MCF 10A (cell line): Measurements from ENCODE around the gene AKT1S1. TPM values are rescaled to one million over a fixed set of nuclear protein-coding genes. Genes with fewer than 3 reads are reported as not detected.

Experiments used
- BruUV-seq: library from RNA; stranded (reverse); fragments of 400-500 nt; replicated peaks from 2 replicates; lab custom pipeline; 2021; lab: Mats Ljungman, UMichigan
- CTCF ChIA-PET: fragments of 300-600 bp; sonication (Branson Sonifier 250); formaldehyde crosslinking; extraction: SDS; loops from one replicate; lab custom pipeline; 2021; ENCODE audit warnings: antibody characterized with exemption, inconsistent platforms; lab: Yijun Ruan, JAX
- POLR2A ChIA-PET: fragments of 300-600, 350-650 bp; sonication (Branson Sonifier 250); formaldehyde crosslinking; extraction: SDS; loops from one replicate; lab custom pipeline; 2020; ENCODE audit warnings: antibody characterized with exemption, inconsistent platforms; lab: Yijun Ruan, JAX
- DNase-seq: peaks from one replicate; pipeline ENCODE4 v3.0.0-alpha.2; 2018; ENCODE audit not compliant: unreplicated experiment
- H3K27ac Mint-ChIP-seq: one replicate; pipeline ENCODE4 v1.8.0; 2022; ENCODE audit warnings: mild to moderate bottlenecking, low read depth, mixed read lengths; ENCODE audit not compliant: unreplicated experiment
- H3K27me3 Mint-ChIP-seq: one replicate; pipeline ENCODE4 v1.8.0; 2022; ENCODE audit warnings: mixed read lengths; ENCODE audit not compliant: insufficient read depth, unreplicated experiment
- H3K36me3 Mint-ChIP-seq: one replicate; pipeline ENCODE4 v1.8.0; 2022; ENCODE audit warnings: mild to moderate bottlenecking, moderate library complexity, mixed read lengths; ENCODE audit not compliant: insufficient read depth, unreplicated experiment
- H3K4me1 Mint-ChIP-seq: one replicate; pipeline ENCODE4 v1.8.0; 2022; ENCODE audit warnings: mixed read lengths; ENCODE audit not compliant: insufficient read depth, unreplicated experiment
- H3K4me3 Mint-ChIP-seq: one replicate; pipeline ENCODE4 v1.8.0; 2022; ENCODE audit warnings: mild to moderate bottlenecking, moderate library complexity, mixed read lengths; ENCODE audit not compliant: unreplicated experiment
- H3K9me3 Mint-ChIP-seq: one replicate; pipeline ENCODE4 v1.8.0; 2022; ENCODE audit warnings: mixed read lengths; ENCODE audit not compliant: unreplicated experiment
- CTCF ChIP-seq: fragments of 200-600 bp; IDR thresholded peaks from one replicate; pipeline ENCODE4 v1.8.0; 2022; ENCODE audit warnings: antibody characterized with exemption, mild to moderate bottlenecking; ENCODE audit not compliant: unreplicated experiment
- intact Hi-C: fragments of 100-400 bp; cut with micrococcal nuclease; formaldehyde crosslinking; loops from 2 replicates; pipeline ENCODE4 v1.14.1; 2022
- total RNA-seq: library from RNA; stranded (reverse); gene quantifications from 2 replicates; pipeline ENCODE4 v1.2.3, GENCODE V29; 2022

Gene AKT1S1
- total RNA-seq, 1 experiment from 2014 or later: 74.7 TPM

DNA sequence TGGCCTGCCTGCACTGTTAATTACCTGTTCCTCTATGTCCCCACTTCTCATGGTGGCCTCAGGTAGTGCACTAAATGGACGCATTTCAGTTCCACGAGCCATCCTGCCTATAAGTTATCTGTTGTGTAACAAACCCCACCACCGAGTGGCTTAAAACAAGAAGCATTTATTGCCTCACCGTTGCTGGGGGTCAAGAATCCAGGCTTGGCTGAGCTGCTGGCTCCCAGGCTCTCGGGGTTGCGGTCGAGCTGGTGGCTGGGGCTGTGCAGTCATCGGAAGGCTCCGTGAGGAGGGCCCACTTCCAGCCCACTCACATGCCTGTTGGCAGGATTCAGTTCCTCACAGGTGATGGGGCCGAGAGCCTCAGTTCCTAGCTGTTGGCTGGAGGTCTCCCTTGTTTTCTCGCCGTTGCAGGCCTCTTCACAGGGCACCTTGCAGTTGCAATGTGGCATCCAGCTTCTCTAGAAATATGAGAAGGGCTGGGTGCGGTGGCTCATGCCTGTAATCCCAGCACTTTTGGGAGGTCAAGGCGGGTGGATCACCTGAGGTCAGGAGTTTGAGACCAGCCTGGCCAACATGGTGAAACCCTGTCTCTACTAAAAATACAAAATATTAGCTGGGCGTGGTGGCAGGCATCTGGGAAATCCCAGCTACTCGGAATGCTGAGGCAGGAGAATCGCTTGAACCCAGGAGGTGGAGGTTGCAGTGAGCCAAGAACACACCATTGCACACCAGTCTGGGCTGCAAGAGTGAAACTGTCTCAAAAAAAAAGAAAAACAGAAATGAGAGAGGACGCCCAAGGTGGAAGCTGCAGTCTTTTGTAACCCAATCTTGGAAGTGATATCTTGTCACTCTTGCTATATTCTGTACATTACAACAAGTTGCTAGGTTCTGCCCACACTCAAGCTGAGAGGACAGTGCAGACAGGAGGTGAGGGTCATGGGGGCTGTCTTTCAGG, 32.7 kb downstream of the AKT1S1 start:
- H3K9me3 Mint-ChIP-seq: peaks cover 6% of the 10 kb centered on the region
- H3K27ac Mint-ChIP-seq: no peak overlapping the region
- TF ChIP-seq CTCF: no peak
- ChIA-PET POLR2A (interaction anchor here (0.7 kb wide), 1 partner anchor 206 kb away, joined by 3 read pairs; no protein-coding TSS in a partner anchor), CTCF (interaction anchor here (0.7 to 1.2 kb wide), 3 partner anchors 21 to 43 kb away, joined by 3 read pairs; no protein-coding TSS in a partner anchor)
- H3K27me3 Mint-ChIP-seq: no peaks in the 10 kb centered on the region
- no peak for DNase-seq
- peaks cover 14% of the 10 kb centered on the region for H3K4me1 Mint-ChIP-seq
- intact Hi-C loops: no loop called here
- H3K36me3 Mint-ChIP-seq: peaks cover 18% of the 10 kb centered on the region
- no peak overlapping the region for H3K4me3 Mint-ChIP-seq
- no TSS peak for BruUV-seq

DNA sequence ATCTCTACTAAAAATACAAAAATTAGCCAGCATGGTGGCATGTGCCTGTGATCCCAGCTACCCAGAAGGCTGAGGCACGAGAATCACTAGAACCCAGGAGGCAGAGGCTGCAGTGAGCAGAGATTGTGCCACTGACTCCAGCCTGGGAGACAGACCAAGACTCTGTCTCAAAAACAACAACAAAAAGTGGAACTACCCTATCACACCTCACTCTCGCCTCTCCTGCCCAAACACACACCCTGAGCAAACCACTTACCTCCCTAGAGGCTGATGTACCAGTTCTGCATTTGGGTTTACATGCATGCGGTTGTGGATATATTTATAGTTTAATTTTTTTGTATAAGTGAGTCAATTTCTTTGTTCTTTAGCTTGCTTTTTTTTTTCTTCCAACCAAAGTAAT, 33.9 kb downstream of the AKT1S1 start:
- POLR2A ChIA-PET: interaction anchor here (0.7 kb wide), 1 partner anchor 24 kb away, joined by 3 read pairs; no protein-coding TSS in a partner anchor
- no TSS peak for BruUV-seq
- H3K27ac Mint-ChIP-seq: no peak overlapping the region

GRCh38 chr19:49840736-49841249, 36.4 kb downstream of the AKT1S1 start:
- Mint-ChIP-seq H3K36me3 (peaks cover 44% of the 10 kb centered on the region), H3K9me3 (no peaks in the 10 kb centered on the region), H3K27me3 (no peaks in the 10 kb centered on the region), H3K27ac (peak overlapping the region; percentile 57), H3K4me3 (no peak overlapping the region), H3K4me1 (peaks cover 4% of the 10 kb centered on the region)
- no TSS peak for BruUV-seq
- CTCF ChIA-PET: interaction anchor here (0.6 kb wide), 1 partner anchor 488 kb away, joined by 4 read pairs; no protein-coding TSS in a partner anchor
- POLR2A ChIA-PET: no interaction called here
- intact Hi-C loops: no loop called here
- no peak for DNase-seq
- TF ChIP-seq CTCF: no peak

More for the DNA sequence above, 33.9 kb downstream of the AKT1S1 start:
- intact Hi-C loops: no loop called here
- Mint-ChIP-seq H3K4me1 (peaks cover 7% of the 10 kb centered on the region), H3K4me3 (no peak overlapping the region), H3K36me3 (peaks cover 25% of the 10 kb centered on the region), H3K27me3 (no peaks in the 10 kb centered on the region), H3K9me3 (no peaks in the 10 kb centered on the region)
- TF ChIP-seq CTCF: no peak
- no peak for DNase-seq
- CTCF ChIA-PET: no interaction called here

- H3K27ac Mint-ChIP-seq: peak overlapping the region; percentile 57
- CTCF ChIA-PET: no interaction called here
- peaks cover 49% of the 10 kb centered on the region for H3K36me3 Mint-ChIP-seq
- intact Hi-C loops: no loop called here
- peaks cover 4% of the 10 kb centered on the region for H3K4me1 Mint-ChIP-seq
- POLR2A ChIA-PET: no interaction called here
- no peaks in the 10 kb centered on the region for H3K9me3 Mint-ChIP-seq
- no peak overlapping the region for H3K4me3 Mint-ChIP-seq
- no peak for TF ChIP-seq CTCF
- H3K27me3 Mint-ChIP-seq: no peaks in the 10 kb centered on the region
- no TSS peak for BruUV-seq
- no peak for DNase-seq
Measured at GRCh38 chr19:49840321-49840720, 36.8 kb downstream of the AKT1S1 start.
